Astrocyte (in vitro differentiated cells and primary cell): ENCODE results near the gene CAMK2D.

ENCODE experiments used
- CTCF ChIP-seq: IDR thresholded peaks from 2 replicates; pipeline ENCODE4 v1.5.1; 2011; ENCODE audit warnings: low read depth, mild to moderate bottlenecking, inconsistent platforms, low read length, moderate library complexity; ENCODE audit not compliant: insufficient read depth
- EZH2 ChIP-seq: IDR thresholded peaks from 2 replicates; pipeline ENCODE4 v1.6.1; 2012; ENCODE audit warnings: mild to moderate bottlenecking, low read length, inconsistent platforms; ENCODE audit not compliant: insufficient read depth

- no peak for TF ChIP-seq CTCF
- no peak for TF ChIP-seq EZH2
Observed at GRCh38 chr4:113762186-113763028, 869 bp upstream of the CAMK2D start.
